Stimulated activated naive CD8-positive, alpha-beta T cell treated with anti-CD3 and anti-CD28 coated beads, Interleukin-15, Interleukin-2, amounts not matched to agents 100 ng/mL and 50 ng/mL, for 24 hours (primary cell): ENCODE results near the gene PDE1C.

ENCODE experiments used
- H3K27ac Mint-ChIP-seq: one replicate; pipeline ENCODE4 v1.8.0; 2021; ENCODE audit warnings: mild to moderate bottlenecking, mixed read lengths
- H3K27me3 Mint-ChIP-seq: one replicate; pipeline ENCODE4 v1.8.0; 2021; ENCODE audit warnings: mixed read lengths
- H3K36me3 Mint-ChIP-seq: one replicate; pipeline ENCODE4 v1.8.0; 2021; ENCODE audit warnings: low read depth, mixed read lengths
- H3K4me1 Mint-ChIP-seq: one replicate; pipeline ENCODE4 v1.8.0; 2021; ENCODE audit warnings: low read depth, mixed read lengths
- H3K4me3 Mint-ChIP-seq: one replicate; pipeline ENCODE4 v1.8.0; 2021; ENCODE audit warnings: mild to moderate bottlenecking, mixed read lengths
- H3K9me3 Mint-ChIP-seq: one replicate; pipeline ENCODE4 v1.8.0; 2021; ENCODE audit warnings: mixed read lengths

PDE1C gene

GRCh38 chr7:32070406-32071360 lies at the start of gene PDE1C:
Gene PDE1C (minus strand): TSS chr7:32070407.
- Mint-ChIP-seq H3K9me3 (no peaks in the 10 kb centered on the region), H3K36me3 (no peaks in the 10 kb centered on the region), H3K4me1 (no peaks in the 10 kb centered on the region), H3K27ac (no peak within 1 kb of the TSS), H3K4me3 (no peak within 1 kb of the TSS), H3K27me3 (peaks cover 38% of the 10 kb centered on the region)

- no peaks in the 10 kb centered on the region for H3K4me1 Mint-ChIP-seq
Observed at GRCh38 chr7:32119790-32120196, 49.6 kb upstream of the PDE1C start.

GRCh38 chr7:32117837-32118236 lies 47.6 kb upstream of the PDE1C start:
- Mint-ChIP-seq H3K27me3 (no peaks in the 10 kb centered on the region), H3K4me1 (no peaks in the 10 kb centered on the region), H3K4me3 (no peak overlapping the region), H3K27ac (no peak overlapping the region), H3K9me3 (peaks cover 2% of the 10 kb centered on the region), H3K36me3 (no peaks in the 10 kb centered on the region)

More at GRCh38 chr7:32119790-32120196, 49.6 kb upstream of the PDE1C start:
- H3K4me3 Mint-ChIP-seq = no peak overlapping the region
- no peaks in the 10 kb centered on the region for H3K36me3 Mint-ChIP-seq
- H3K27ac Mint-ChIP-seq = no peak overlapping the region
- no peaks in the 10 kb centered on the region for H3K27me3 Mint-ChIP-seq
- peaks cover 5% of the 10 kb centered on the region for H3K9me3 Mint-ChIP-seq

GRCh38 chr7:32116436-32116835 lies 46.2 kb upstream of the PDE1C start:
- Mint-ChIP-seq H3K9me3 (peaks cover 3% of the 10 kb centered on the region), H3K4me3 (no peak overlapping the region), H3K4me1 (no peaks in the 10 kb centered on the region), H3K27ac (no peak overlapping the region), H3K36me3 (no peaks in the 10 kb centered on the region), H3K27me3 (no peaks in the 10 kb centered on the region)

DNA sequence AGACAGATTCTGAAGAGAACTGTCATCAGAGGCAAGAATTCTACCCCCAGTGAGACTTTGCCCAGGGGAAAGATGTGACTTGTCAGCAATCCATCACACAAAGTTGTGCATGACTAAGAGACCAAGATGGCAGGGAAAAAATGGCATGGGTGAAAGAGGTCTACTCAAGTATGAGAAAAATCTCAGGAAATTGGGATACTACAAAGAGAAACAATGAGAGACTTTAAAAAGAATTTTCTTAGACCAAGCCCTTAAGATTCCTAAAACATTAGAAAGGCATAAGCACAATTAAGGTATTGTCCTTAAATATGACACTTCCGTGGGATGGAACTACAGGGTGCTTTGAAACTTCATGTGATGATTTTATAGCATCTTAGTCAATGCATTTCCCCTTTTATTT lies 45.6 kb upstream of the PDE1C start:
- H3K36me3 Mint-ChIP-seq = no peaks in the 10 kb centered on the region

GRCh38 chr7:32108651-32109050 lies 38.4 kb upstream of the PDE1C start:
- H3K27me3 Mint-ChIP-seq = no peaks in the 10 kb centered on the region
- H3K27ac Mint-ChIP-seq = no peak overlapping the region
- H3K4me1 Mint-ChIP-seq = no peaks in the 10 kb centered on the region
- no peak overlapping the region for H3K4me3 Mint-ChIP-seq
- peaks cover 20% of the 10 kb centered on the region for H3K9me3 Mint-ChIP-seq
- H3K36me3 Mint-ChIP-seq = no peaks in the 10 kb centered on the region

More for the DNA sequence above, 45.6 kb upstream of the PDE1C start:
- Mint-ChIP-seq H3K27ac (no peak overlapping the region), H3K4me3 (no peak overlapping the region), H3K4me1 (no peaks in the 10 kb centered on the region), H3K9me3 (peaks cover 3% of the 10 kb centered on the region), H3K27me3 (no peaks in the 10 kb centered on the region)

- H3K9me3 Mint-ChIP-seq = peaks cover 22% of the 10 kb centered on the region
- no peak overlapping the region for H3K27ac Mint-ChIP-seq
- no peak overlapping the region for H3K4me3 Mint-ChIP-seq
Observed at GRCh38 chr7:32104766-32105165, 34.6 kb upstream of the PDE1C start.

DNA sequence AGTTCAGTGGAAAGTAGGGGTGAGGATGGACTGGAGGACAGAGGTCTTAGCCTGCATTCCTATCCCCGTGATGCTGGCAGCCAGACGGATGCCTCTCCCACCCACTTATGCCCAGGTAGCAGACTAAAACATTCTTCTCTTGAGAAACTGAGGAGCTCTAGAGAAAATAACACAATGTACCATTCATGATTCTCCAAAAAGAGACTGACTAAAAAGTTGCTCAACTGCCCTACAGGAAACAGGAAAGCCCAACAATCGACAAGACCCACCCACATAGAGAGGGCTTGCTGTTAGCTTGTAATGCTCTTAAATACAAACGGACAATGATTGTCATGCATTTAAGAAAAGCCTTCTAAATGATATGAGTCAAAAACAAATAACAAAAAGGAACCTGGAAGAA lies 33.2 kb upstream of the PDE1C start:
- no peaks in the 10 kb centered on the region for H3K36me3 Mint-ChIP-seq
- no peak overlapping the region for H3K4me3 Mint-ChIP-seq
- peaks cover 23% of the 10 kb centered on the region for H3K9me3 Mint-ChIP-seq
- H3K4me1 Mint-ChIP-seq = no peaks in the 10 kb centered on the region
- no peaks in the 10 kb centered on the region for H3K27me3 Mint-ChIP-seq
- H3K27ac Mint-ChIP-seq = no peak overlapping the region

More at GRCh38 chr7:32104766-32105165, 34.6 kb upstream of the PDE1C start:
- Mint-ChIP-seq H3K36me3 (no peaks in the 10 kb centered on the region), H3K27me3 (no peaks in the 10 kb centered on the region), H3K4me1 (no peaks in the 10 kb centered on the region)

DNA sequence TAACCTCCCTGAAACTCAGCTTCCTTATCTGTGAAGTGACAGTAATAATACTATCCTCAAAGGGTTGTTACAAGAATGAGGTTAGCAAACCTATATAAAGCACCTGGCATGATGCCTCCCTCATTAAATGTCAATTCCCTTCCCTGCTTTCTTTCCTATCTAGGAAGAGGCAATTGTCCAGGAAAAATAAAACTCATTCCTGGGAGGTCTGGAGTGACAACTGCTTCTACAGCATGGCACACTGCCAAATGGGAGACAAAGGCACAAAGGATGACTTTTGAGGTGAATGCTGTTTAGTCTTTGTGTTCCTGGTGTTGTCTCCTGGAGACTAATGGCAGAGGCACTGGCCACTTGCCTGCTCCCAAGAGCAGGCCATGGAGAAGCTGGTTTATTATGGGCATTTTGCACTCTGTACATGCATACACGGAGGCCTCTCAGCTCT lies 32.2 kb upstream of the PDE1C start:
- no peaks in the 10 kb centered on the region for H3K4me1 Mint-ChIP-seq
- H3K9me3 Mint-ChIP-seq = peaks cover 15% of the 10 kb centered on the region
- no peak overlapping the region for H3K27ac Mint-ChIP-seq
- no peak overlapping the region for H3K4me3 Mint-ChIP-seq
- H3K36me3 Mint-ChIP-seq = no peaks in the 10 kb centered on the region
- H3K27me3 Mint-ChIP-seq = no peaks in the 10 kb centered on the region

- H3K9me3 Mint-ChIP-seq = peaks cover 13% of the 10 kb centered on the region
- no peaks in the 10 kb centered on the region for H3K36me3 Mint-ChIP-seq
- no peak overlapping the region for H3K4me3 Mint-ChIP-seq
- H3K4me1 Mint-ChIP-seq = no peaks in the 10 kb centered on the region
- no peak overlapping the region for H3K27ac Mint-ChIP-seq
- H3K27me3 Mint-ChIP-seq = no peaks in the 10 kb centered on the region
Observed at GRCh38 chr7:32100407-32100907, 30.2 kb upstream of the PDE1C start.

DNA sequence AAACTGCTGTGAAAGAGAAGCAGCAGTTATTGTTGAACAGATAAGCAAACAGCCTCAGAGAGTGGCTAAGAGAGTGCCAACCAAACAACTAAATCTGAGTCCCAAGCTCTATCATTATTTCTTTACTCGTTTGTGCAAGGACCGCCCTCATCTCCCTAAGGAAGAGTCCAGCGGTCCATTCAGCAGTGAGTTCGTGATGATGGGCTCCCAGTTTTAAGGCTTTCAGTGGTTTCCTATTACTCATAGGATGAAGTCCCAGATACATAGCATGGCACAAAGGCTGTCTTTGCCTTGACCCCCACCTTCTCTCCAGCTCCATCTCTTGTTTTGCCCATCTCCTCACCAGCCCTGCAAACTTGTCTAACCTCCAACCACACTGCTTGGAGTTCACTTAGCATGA lies 24.3 kb upstream of the PDE1C start:
- H3K27me3 Mint-ChIP-seq = no peaks in the 10 kb centered on the region
- no peak overlapping the region for H3K4me3 Mint-ChIP-seq
- no peak overlapping the region for H3K27ac Mint-ChIP-seq
- no peaks in the 10 kb centered on the region for H3K4me1 Mint-ChIP-seq
- H3K9me3 Mint-ChIP-seq = peaks cover 12% of the 10 kb centered on the region
- H3K36me3 Mint-ChIP-seq = no peaks in the 10 kb centered on the region

GRCh38 chr7:32093415-32094408 lies 23.5 kb upstream of the PDE1C start:
- no peaks in the 10 kb centered on the region for H3K4me1 Mint-ChIP-seq
- H3K27ac Mint-ChIP-seq = no peak overlapping the region
- no peaks in the 10 kb centered on the region for H3K36me3 Mint-ChIP-seq
- H3K4me3 Mint-ChIP-seq = no peak overlapping the region
- peaks cover 9% of the 10 kb centered on the region for H3K9me3 Mint-ChIP-seq
- no peaks in the 10 kb centered on the region for H3K27me3 Mint-ChIP-seq

- Mint-ChIP-seq H3K27me3 (no peaks in the 10 kb centered on the region), H3K4me1 (no peaks in the 10 kb centered on the region), H3K9me3 (peaks cover 9% of the 10 kb centered on the region), H3K36me3 (no peaks in the 10 kb centered on the region), H3K4me3 (no peak overlapping the region), H3K27ac (no peak overlapping the region)
Observed at GRCh38 chr7:32092346-32092745, 22.1 kb upstream of the PDE1C start.

GRCh38 chr7:32091608-32092210 lies 21.5 kb upstream of the PDE1C start:
- Mint-ChIP-seq H3K9me3 (peaks cover 9% of the 10 kb centered on the region), H3K27ac (no peak overlapping the region), H3K4me3 (no peak overlapping the region), H3K27me3 (no peaks in the 10 kb centered on the region), H3K36me3 (no peaks in the 10 kb centered on the region), H3K4me1 (no peaks in the 10 kb centered on the region)
